ENCODE results near the gene NUP85.
"Not testable (repeated sequence)": the region's sequence is repeated elsewhere in the genome, so short reads cannot be mapped to it uniquely, and the experiment has no call there.

Gene NUP85

GRCh38 chr17:75271233-75271954 is 65.9 kb downstream of the NUP85 start:
- peak; percentile 45 for TF ChIP-seq CTCF (IDR thresholded peaks at IDR 0.05; ENCODE audit: low read depth, low read length, missing control alignments)
- in situ Hi-C loops (cut with HindIII; ENCODE audit: low sequenced_read_pairs) = no loop called here
- H3K4me3 ChIP-seq (ENCODE audit: low read depth, low read length) = peak overlapping the region; percentile 83
- DNase-seq (ENCODE audit: low read depth) = no peak

- peak overlapping the region; percentile 83 for H3K4me3 ChIP-seq (ENCODE audit: low read depth, low read length)
- no peak for DNase-seq (ENCODE audit: low read depth)
- no peak for TF ChIP-seq CTCF (IDR thresholded peaks at IDR 0.05; ENCODE audit: low read depth, low read length, missing control alignments)
- in situ Hi-C loops (cut with HindIII; ENCODE audit: low sequenced_read_pairs) = no loop called here
These were observed 66.7 kb downstream of the NUP85 start for GRCh38 chr17:75271955-75272847.

- no peak for TF ChIP-seq CTCF (IDR thresholded peaks at IDR 0.05; ENCODE audit: low read depth, low read length, missing control alignments)
- in situ Hi-C loops (cut with HindIII; ENCODE audit: low sequenced_read_pairs) = no loop called here
- H3K4me3 ChIP-seq (ENCODE audit: low read depth, low read length) = no peak overlapping the region
- no peak for DNase-seq (ENCODE audit: low read depth)
These were observed 67.3 kb downstream of the NUP85 start for GRCh38 chr17:75272848-75273184.

- no peak for DNase-seq (ENCODE audit: low read depth)
- no peak for TF ChIP-seq CTCF (IDR thresholded peaks at IDR 0.05; ENCODE audit: low read depth, low read length, missing control alignments)
- in situ Hi-C loops (cut with HindIII; ENCODE audit: low sequenced_read_pairs) = no loop called here
- H3K4me3 ChIP-seq (ENCODE audit: low read depth, low read length) = no peak overlapping the region
These were observed 68.7 kb downstream of the NUP85 start for GRCh38 chr17:75273977-75274708.

- TF ChIP-seq CTCF (IDR thresholded peaks at IDR 0.05; ENCODE audit: low read depth, low read length, missing control alignments) = no peak
- no peak overlapping the region for H3K4me3 ChIP-seq (ENCODE audit: low read depth, low read length)
- peak; percentile 55 for DNase-seq (ENCODE audit: low read depth)
- in situ Hi-C loops (cut with HindIII; ENCODE audit: low sequenced_read_pairs) = no loop called here
These were observed 72.2 kb downstream of the NUP85 start for GRCh38 chr17:75277664-75278071.

- H3K4me3 ChIP-seq (ENCODE audit: low read depth, low read length); DNase-seq (ENCODE audit: low read depth); in situ Hi-C loops (cut with HindIII; ENCODE audit: low sequenced_read_pairs): not testable (repeated sequence)
These were observed 74.7 kb downstream of the NUP85 start for GRCh38 chr17:75280189-75280588.
